ENCODE results near the gene CELF2. TPM values are rescaled to one million over a fixed set of nuclear protein-coding genes. Genes with fewer than 3 reads are reported as not detected.
"Not testable (repeated sequence)": the region's sequence is repeated elsewhere in the genome, so short reads cannot be mapped to it uniquely, and the experiment has no call there.

CELF2 gene
- total RNA-seq = 68.3 TPM
- long read RNA-seq, full-length matches to known transcripts = 15 of 123 reads
- long read RNA-seq, partial matches to known transcripts = 15 of 123 reads
- long read RNA-seq, other reads (novel, unspliced or antisense) = 93 of 123 reads

DNA sequence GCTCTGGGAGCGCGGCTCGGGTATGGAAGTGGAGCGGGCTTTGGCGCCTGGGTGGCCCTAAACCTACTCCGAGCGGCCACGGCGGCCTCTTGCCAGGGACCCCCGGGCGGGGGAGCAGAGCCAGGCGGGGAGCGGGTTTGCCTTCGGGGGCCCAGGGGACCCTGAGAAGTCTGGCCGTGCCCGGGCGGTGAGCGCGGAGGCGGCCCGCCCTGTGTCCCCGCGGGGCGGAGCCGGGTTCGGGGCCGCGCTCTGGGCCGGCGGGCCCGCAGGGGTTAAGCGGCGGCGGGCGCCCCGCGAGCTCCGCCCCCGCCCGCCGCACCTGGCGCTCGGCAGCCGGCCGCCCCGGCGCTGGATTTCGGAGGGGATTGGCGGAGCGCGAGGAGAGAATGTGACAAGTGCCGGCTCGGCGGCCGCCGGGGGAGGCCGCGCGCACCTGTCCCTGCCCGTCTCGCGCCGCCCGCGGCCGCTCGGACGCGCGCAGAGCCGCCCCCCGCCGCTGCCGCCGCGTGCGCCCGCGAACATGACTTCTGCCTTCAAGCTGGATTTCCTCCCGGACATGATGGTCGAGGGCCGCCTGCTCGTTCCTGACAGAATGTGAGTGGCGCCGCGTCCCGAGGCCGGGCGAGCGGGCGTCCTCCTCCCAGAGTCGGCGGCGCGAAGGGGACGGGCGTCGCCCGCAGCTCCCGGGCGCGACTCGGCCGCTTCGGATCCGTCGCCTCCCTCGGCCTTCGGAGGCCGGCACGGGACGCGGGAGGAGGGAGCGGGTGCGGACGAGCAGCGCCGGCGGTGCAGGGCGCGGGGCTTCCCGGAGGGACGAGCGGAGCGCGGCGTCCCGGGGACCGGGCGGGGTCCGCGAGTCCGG, at the start of gene CELF2:
Gene CELF2, plus strand, starts transcription at position 303 of the 862 bp plus-strand sequence. Its CDS starts 218 bp downstream, at position 521.
- ATAC-seq = peak; percentile 87
- intact Hi-C loops (cut with micrococcal nuclease) = no loop called here
- peak; percentile 87 for DNase-seq

DNA sequence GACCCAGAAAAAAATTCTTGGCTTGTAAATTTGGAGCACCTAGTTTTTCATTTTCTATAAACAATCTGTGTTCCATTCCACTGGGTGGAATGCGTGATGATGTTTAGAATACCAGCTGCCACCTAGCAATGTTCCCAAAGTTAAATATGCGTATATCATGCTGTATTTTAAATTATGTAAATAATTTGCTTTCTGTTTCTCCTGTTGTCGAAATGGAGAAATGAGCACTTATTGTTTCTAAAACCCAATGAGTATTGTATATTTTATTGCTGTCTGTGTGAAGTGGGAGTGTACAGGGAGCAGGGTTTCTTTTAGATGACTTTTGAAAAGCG, 49.4 kb upstream of the CELF2 start:
- no peak for DNase-seq
- no peak for ATAC-seq

DNA sequence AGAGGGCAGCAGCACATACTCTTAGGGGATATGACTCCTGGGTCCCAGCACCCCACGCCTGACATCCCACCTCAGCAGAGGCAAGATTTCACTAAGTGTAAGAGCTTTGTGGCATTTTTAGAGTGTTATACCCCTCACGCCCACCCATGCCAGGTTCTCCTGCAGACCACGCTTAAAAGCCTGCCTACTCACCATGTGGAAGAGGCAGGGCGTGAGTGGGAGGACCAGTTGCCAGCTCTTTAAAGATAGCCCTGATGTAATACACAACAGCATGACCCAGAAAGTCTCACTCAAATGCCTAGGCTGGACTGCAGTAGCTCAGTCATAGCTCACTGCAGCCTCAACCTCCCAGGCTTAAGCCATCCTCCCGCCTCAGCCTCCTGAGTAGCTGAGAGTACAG, 44.4 kb upstream of the CELF2 start:
- intact Hi-C loops (cut with micrococcal nuclease) = no loop called here
- no peak for ATAC-seq
- no peak for DNase-seq

More for the DNA sequence above, 49.4 kb upstream of the CELF2 start:
- intact Hi-C loops (cut with micrococcal nuclease) = no loop called here

DNA sequence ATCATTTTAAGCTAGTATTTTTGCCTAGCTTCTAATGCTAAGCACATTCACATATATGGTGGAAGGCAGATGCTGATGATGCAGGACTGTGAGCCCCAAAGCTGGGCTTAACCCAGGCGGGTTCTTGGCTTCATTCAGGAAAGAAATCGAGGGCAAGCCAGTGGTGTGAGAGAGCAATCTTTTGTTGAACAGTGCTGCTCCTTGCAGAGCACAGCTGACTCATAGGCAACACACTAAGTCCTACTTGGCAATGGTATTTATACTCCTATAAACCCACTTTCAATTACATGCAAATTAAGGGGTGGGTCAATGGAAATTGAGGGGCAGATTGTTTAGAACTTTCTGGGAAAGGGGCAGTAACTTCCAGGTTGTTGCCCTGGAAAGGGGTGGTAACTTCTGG, 42.0 kb upstream of the CELF2 start:
- ATAC-seq (peak; percentile 23), DNase-seq (no peak)
- intact Hi-C loops (cut with micrococcal nuclease) = no loop called here

DNA sequence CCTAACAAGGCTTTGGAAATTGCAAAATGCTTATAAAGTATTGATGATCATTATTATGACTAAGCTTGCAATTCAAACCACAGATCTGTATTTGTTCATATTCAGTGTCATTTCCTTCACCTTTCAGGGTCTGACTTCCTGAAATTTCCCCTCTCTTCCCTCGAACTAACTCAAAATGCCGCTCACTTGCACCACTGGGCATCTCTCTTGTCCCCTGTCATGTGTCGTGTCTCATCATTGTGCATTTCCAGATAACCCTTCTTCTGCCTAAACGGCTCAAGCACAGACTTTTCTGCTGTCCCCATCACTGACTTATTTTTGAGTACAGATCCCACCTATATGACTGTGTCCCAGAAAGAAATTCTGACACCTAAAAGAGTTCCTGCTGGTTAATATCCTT, 41.0 kb upstream of the CELF2 start:
- DNase-seq (no peak), ATAC-seq (no peak)
- intact Hi-C loops (cut with micrococcal nuclease) = no loop called here

DNA sequence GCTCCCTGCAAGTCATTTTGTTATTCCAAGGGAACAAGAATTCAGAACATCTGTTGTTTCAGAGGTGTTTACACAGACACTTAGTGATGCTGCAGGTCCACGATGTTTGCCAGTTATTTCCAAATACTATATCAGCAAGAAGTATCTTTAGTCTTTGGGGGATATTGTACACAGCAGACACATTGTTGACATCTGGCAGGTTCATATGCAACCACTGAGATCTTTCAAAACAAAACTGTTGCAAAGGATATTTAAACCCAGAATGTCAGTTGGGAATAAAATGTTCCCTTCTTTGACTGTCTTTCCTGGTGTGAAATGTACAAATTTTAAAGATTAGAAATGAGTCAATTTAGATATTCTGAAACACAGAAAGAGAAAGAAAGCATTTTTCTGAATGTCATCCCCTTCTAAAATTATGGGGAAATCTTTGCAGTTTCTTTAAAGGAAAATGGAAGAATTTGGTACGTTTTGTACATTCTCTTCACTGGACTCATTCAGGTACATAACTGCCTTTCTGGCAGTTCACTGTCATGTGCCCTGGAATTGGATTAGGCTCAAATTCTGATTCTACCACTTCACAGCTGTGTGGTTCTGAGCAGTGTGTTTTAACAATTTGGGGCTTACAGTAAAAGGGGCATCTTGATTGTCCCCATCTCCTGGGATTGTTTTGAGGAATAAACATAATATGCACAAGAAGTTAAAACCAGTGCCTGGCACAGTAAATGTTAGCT, 40.3 kb upstream of the CELF2 start:
- intact Hi-C loops (cut with micrococcal nuclease) = no loop called here
- DNase-seq (no peak), ATAC-seq (peak; percentile 85)

DNA sequence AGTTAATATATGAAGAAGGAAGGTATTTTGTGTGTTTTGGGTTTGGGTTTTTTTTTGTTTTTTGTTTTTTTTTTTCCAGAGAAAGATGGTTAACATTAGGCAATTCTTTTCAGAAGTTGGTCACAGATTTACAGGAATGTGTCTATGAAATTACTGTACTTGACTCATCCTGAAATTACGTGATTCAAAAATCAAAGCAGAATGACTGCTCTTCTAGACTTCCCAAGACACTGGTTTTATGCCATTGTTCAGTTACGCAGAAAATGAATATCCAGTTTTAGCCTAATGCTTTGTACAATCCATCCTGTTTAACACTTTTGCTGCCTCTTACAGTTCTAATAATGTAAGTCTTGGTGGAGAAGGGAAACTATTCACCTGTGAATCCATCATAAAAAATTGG, 39.7 kb upstream of the CELF2 start:
- intact Hi-C loops (cut with micrococcal nuclease) = no loop called here
- ATAC-seq = no peak
- no peak for DNase-seq

DNA sequence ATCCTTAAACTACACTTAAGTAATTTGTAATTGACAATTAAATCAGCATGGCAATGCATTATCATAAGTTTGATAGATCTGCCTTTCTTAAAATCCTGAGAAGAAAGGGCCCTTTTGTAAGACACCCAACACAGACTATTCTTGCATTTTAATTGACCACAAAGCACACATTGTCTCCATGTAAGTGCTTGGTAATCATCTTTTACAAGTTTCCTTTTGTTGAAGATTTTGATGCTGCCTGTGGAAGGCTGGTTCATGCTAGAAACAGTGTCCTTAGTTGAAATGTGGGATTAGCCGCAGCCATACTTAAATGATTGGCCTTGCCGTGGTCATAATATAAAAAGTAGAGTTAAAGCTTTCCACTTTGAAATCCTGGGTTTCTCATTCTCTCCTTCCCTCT, 32.3 kb upstream of the CELF2 start:
- intact Hi-C loops (cut with micrococcal nuclease) = no loop called here
- no peak for DNase-seq
- no peak for ATAC-seq

DNA sequence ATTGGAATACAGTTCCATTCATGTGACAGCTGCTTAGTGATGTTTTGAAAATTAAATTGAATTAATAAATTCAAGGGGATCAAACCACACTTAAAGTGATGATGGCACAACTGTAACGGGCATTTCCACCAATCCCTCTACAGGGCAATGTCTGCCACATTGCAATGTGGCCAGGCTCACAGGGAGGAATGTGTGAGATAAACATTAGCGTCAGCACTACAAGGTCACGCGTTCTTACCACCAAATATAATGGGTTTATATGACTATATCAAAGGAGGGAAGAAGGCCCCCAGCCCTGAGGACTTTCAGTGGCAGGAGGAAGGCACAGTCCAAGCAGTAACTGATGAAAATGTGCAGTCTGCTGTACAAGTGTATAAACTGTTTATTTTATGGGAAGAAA, 31.1 kb upstream of the CELF2 start:
- ATAC-seq (no peak), DNase-seq (no peak)
- intact Hi-C loops (cut with micrococcal nuclease) = no loop called here

DNA sequence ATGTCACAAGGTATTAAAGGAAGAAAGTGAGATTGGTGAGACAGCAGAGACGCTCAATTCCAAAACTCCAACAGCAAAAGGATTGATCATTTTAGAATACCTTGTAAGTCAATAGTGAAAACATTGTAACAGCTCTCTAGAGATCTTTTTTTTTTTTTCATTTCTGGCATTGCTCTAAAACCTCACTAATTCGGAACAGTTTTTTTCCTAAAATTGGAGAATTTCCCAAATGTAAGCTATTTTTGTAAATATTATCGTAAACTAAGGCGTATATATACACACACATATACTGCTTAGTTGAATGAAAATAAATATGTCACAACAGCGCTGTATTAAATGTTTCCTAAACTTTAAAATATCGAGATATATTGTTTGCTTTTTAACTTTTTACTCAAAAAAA, 30.6 kb upstream of the CELF2 start:
- ATAC-seq = no peak
- DNase-seq = no peak
- intact Hi-C loops (cut with micrococcal nuclease) = no loop called here

DNA sequence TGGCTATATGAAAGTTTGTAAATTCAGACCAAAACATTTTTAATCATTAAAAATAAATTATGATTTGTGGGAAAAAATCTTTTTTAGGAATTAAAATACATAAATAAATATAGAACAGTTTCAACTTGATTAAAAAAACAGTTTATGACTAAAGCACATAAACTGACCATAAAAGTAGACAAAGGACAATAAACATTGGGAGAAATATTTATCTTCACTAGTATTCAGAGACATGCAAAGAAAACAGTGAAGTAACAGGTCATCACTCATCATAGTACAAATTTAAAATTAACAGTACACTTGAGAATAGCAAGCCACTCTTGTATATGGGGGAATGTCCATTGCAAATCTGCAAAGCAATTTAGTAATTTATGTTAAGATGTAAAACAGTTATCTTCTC, 28.0 kb upstream of the CELF2 start:
- intact Hi-C loops (cut with micrococcal nuclease) = no loop called here
- DNase-seq (no peak), ATAC-seq (no peak)

DNA sequence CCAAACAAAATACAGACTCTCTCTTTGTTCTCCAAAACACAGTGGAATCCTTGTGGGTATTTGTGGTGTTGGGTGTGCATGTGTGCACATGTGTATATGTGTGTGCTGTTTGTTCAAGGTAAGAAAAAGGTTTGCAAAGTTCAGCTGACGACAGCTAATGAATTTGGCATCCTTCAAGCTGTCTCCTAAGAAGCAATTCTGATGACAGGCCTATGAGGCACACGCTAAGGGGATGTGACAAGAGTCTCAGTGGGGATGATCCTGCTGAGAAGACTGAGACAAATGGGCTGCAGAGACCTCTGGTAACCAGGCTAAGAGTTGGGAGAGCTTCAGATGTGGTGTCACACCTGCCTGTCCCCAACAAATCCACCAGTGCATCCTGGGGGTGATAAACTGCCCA, 26.5 kb upstream of the CELF2 start:
- intact Hi-C loops (cut with micrococcal nuclease) = no loop called here
- DNase-seq = no peak
- ATAC-seq = no peak

DNA sequence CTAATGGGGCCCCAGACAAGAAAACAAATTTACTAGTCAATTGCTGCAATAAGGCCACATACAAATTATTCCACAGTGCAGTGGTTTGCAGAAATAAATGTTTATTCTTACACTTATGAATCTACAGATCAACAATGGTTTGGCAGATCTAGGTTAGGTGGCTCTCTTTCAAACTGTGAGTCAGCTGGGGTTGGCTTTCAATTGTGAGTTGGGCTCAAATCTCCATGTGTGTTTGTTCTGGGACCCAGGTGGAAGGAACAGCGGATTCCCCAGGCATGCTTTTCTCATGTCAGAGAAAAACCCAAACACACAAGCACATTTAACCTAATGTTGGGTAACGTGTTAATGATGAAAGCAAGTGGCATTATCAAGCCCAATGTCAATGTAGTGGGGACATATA, 25.6 kb upstream of the CELF2 start:
- intact Hi-C loops (cut with micrococcal nuclease) = no loop called here
- ATAC-seq (no peak), DNase-seq (no peak)

DNA sequence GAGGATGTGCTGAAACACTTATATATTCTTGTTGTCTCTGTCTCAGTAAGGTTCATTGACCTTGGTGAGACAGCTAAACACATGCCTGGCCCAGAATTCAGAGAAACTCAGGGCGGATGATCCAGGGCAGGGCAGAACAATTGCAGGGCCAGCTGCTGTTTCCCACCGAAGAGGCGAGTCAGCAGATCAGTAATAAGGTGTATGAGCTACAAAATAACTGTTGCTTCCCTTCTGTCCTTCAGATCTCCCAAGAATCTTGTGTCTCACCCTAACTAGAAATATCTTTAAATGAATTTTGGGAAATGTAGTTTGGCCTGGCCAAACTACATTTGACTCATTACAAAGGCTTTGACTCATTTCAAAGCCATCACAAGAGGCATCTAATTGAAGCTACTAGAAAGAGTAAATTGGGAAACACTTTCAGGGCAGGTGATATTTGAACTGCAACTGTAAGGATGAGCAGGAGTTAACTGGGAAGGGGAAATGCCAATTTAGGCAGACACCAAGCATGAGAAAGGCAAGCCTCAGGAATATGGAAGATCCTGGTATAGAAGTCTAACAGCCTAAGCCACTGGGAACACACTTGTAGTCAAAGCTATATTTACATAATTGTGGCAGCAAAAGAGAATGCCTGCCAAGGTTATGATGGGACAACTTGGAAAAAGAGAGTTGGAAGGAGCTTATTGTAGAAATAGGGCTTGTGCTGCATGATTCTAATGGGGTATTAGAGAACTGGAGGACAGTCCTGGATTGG, 24.5 kb upstream of the CELF2 start:
- DNase-seq = no peak
- intact Hi-C loops (cut with micrococcal nuclease) = no loop called here
- peak; percentile 50 for ATAC-seq

DNA sequence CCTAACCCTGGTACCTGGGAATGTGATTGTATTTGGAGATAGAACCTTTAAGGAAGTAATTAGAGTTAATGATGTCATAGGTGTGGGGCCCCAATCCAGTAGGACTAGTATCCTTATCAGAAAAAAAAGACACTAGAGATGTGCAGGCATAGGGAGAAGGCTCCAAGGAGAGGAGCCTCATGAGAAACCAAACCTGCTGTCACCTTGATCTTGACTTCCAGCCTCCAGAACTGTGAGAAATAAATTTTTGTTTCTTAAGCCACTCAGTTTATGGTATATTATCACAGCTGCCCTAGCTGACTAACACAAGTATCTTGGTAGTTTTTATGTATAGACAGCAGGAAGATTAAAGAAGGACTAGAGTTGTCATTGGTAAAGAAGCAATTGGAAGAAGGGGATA, 23.9 kb upstream of the CELF2 start:
- ATAC-seq = no peak

DNA sequence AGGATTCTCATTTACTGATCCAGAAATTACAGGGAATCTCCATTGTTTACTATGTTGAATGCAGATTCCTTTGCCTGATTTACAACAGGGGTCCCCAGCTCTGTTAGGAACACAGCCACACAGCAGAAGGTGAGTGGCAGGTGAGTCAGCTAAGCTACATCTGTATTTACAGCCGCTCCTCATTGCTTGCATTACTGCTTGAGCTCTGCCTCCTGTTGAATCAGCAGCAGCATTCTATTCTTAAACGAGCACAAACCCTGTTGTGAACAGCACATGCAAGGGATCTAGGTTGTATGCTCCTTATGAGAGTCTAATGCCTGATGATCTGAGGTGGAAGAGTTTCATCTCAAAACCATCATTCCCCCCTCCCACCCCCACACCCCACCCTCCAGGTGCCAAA, 23.3 kb upstream of the CELF2 start:
- ATAC-seq = no peak
- intact Hi-C loops (cut with micrococcal nuclease) = no loop called here

More for the DNA sequence above, 23.9 kb upstream of the CELF2 start:
- intact Hi-C loops (cut with micrococcal nuclease) = no loop called here
- no peak for DNase-seq

DNA sequence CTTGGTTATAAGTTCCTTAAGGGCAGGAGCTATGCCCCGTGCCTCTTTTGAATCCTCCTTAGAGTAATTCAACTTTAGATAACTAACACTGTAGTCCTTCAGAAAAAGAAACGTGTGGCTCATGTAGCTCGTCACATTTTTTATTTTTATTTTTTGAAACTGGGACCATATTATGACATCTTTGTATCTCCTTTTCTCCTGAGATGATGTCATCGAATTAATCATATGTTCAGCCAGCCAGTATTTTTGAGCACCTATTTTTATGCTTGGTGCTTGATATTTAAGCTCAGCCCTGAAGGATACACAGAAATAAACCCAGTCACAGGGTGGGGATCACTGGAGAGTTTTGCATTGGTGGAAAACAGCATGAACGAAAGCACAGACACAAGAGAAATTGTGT, 22.6 kb upstream of the CELF2 start:
- intact Hi-C loops (cut with micrococcal nuclease) = no loop called here
- no peak for ATAC-seq
- DNase-seq = no peak

More for the DNA sequence above, 23.3 kb upstream of the CELF2 start:
- DNase-seq = no peak

DNA sequence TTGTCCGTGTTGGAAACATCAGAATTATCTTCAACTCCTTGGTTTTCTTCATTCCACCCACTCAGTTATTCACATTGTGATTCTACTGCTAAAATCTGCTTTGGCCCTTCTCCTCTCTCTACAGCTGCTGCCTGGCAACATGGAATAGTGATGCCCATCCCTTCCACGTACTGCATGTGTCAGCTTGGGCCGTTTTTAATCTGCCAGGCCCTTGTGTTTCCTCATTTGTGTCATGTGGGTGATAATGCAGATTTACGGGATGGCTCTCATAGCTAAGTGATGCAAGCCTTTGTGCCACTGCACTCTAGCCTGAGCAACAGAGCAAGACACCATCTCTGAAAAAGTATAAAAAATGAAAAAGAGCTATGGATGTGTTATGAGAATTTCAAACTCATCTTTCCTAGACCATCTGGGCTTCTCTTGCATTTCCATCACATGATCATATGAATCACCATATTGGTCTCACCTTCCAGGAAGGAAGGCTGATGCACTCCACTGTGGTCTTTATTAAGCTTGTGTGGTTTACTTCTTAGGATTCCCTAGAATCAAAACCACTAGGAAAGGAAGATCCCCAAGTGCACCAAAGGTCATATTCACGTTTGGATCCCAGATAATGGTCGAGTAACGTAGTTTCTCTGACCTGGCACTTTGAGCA, 20.6 kb upstream of the CELF2 start:
- intact Hi-C loops (cut with micrococcal nuclease) = no loop called here
- DNase-seq (no peak), ATAC-seq (no peak)

DNA sequence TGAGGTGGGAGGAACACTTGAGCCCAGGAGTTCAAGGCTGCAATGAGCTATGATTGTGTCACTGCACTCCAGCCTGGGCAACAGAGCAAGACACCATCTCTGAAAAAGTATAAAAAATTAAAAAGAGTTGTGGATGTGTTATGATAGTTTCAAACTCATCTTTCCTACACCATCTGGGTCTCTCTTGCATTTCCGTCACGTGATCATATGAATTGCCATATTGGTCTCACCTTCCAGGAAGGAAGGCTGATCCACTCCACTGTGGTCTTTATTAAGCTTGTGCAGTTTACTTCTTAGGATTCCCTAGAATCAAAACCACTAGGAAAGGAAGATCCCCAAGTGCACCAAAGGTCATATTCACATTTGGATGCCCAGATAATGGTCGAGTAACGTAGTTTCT, 18.2 kb upstream of the CELF2 start:
- ATAC-seq; DNase-seq; intact Hi-C loops (cut with micrococcal nuclease): not testable (repeated sequence)
